SK-N-MC (cell line): ENCODE measurements around the gene SSBP2.

ENCODE experiments used
- EZH2 ChIP-seq: fragments of 200-600 bp; sonication (generic); IDR thresholded peaks from one replicate; pipeline ENCODE4 v1.6.1; 2017; ENCODE audit warnings: antibody characterized with exemption
- FOXP2 ChIP-seq: optimal IDR thresholded peaks from 2 replicates; pipeline ENCODE3; 2011; ENCODE audit warnings: mild to moderate bottlenecking, moderate library complexity; ENCODE audit not compliant: insufficient read depth; ENCODE audit errors: extremely low read length, control extremely low read depth
- POLR2AphosphoS5 ChIP-seq: IDR thresholded peaks from 2 replicates; pipeline ENCODE4 v1.6.1; 2012; ENCODE audit warnings: mild to moderate bottlenecking, low read depth, low read length, borderline replicate concordance

DNA sequence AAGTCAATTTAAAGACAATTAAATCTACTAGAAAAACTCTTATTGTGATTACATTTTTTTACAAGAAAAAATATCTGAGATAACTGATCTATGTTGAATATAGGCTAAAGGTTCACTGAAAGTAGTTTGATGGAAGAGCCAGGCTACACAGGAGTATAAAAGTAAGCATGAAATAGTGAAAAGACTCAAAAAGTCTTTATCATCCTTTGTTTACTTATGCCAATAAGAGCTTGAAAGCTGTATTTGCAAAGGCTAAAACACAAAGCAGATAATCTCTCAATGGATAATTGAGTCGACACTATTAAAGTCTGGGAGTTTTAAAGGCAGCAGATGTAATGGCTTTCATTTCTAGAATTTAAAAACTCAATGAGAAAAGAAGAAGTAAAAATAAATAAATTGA lies 42.0 kb downstream of the SSBP2 start:
- TF ChIP-seq POLR2AphosphoS5 (no peak), EZH2 (no peak), FOXP2 (no peak)
